Suprapubic skin (tissue), 4 donors: ENCODE measurements around the gene API5. TPM values are rescaled to one million over a fixed set of nuclear protein-coding genes. Genes with fewer than 3 reads are reported as not detected.

ENCODE experiments used
- DNase-seq, 2 donors: peaks; one replicate each; pipeline ENCODE4 v3.0.0-alpha.2; 2019; ENCODE audit warnings: low spot score in 2 of 2
- H3K27ac ChIP-seq: fragments of 200-600 bp; sonication (generic); one replicate; pipeline ENCODE4 v1.5.1; 2019
- H3K27me3 ChIP-seq: fragments of 200-600 bp; sonication (generic); one replicate; pipeline ENCODE4 v1.5.1; 2019
- H3K36me3 ChIP-seq: fragments of 200-600 bp; sonication (generic); one replicate; pipeline ENCODE4 v1.5.1; 2019
- H3K4me1 ChIP-seq: fragments of 200-600 bp; sonication (generic); one replicate; pipeline ENCODE4 v1.5.1; 2019
- H3K4me3 ChIP-seq: fragments of 200-600 bp; sonication (generic); one replicate; pipeline ENCODE4 v1.5.1; 2019; ENCODE audit warnings: mild to moderate bottlenecking
- H3K9me3 ChIP-seq: fragments of 200-600 bp; sonication (generic); one replicate; pipeline ENCODE4 v1.5.1; 2019
- CTCF ChIP-seq, 2 donors: fragments of 200-600 bp in 1 of 2; fragments of 450-650 bp in 1 of 2; sonication (generic) in 1 of 2; IDR thresholded peaks; one replicate each; pipeline ENCODE4 v1.5.1; 2016 to 2019; ENCODE audit warnings: antibody characterized with exemption in 2 of 2, mild to moderate bottlenecking in 1 of 2, moderate library complexity in 1 of 2
- EP300 ChIP-seq: sonication (generic); formaldehyde crosslinking; IDR thresholded peaks from one replicate; pipeline ENCODE4 v1.6.1; 2017; ENCODE audit warnings: antibody characterized with exemption
- POLR2A ChIP-seq, 2 donors: fragments of 450-650 bp; IDR thresholded peaks; one replicate each; pipeline ENCODE4 v1.6.1; 2017; ENCODE audit warnings: antibody characterized with exemption in 2 of 2, mild to moderate bottlenecking in 2 of 2, moderate library complexity in 2 of 2
- POLR2AphosphoS5 ChIP-seq, 3 donors: sonication (generic); formaldehyde crosslinking; IDR thresholded peaks; one replicate each; pipeline ENCODE4 v1.6.1; 2017; ENCODE audit warnings: antibody characterized with exemption in 3 of 3
- WGBS: methylation state at CpG from one replicate; pipeline ENCODE4 v1.1.5; 2018; 5-methylcytosine and 5-hydroxymethylcytosine counted together
- total RNA-seq, 4 donors: library from RNA; depleted of rRNA; stranded (reverse); fragments of >200 nt; gene quantifications; one replicate each; pipeline ENCODE4 v1.1.0, GENCODE V29; 2016

The API5 gene
- total RNA-seq, 4 donors from 2014 or later, result 50.1 to 69.7 (median 61.9) TPM

- Histone ChIP-seq H3K9me3 (no peaks in the 10 kb centered on the region), H3K27me3 (peaks cover 8% of the 10 kb centered on the region), H3K27ac (no peak overlapping the region), H3K36me3 (no peaks in the 10 kb centered on the region), H3K4me1 (no peaks in the 10 kb centered on the region), H3K4me3 (no peak overlapping the region)
- no peak for DNase-seq
- no peak for TF ChIP-seq CTCF (IDR thresholded peaks at IDR 0.05)
- no peak for TF ChIP-seq POLR2A (IDR thresholded peaks at IDR 0.05)
- no peak for TF ChIP-seq POLR2AphosphoS5 (IDR thresholded peaks at IDR 0.05)
- TF ChIP-seq EP300, result no peak
- 79% methylated on average over 7 of the region's 7 CpGs for WGBS
Measured at GRCh38 chr11:43298397-43298796, 13.4 kb upstream of the API5 start.

GRCh38 chr11:43315966-43316365 is 4.2 kb downstream of the API5 start:
- TF ChIP-seq CTCF (IDR thresholded peaks at IDR 0.05), result no peak
- H3K4me1 ChIP-seq, result peaks cover 46% of the 10 kb centered on the region
- H3K36me3 ChIP-seq, result peaks cover 29% of the 10 kb centered on the region
- H3K27me3 ChIP-seq, result no peaks in the 10 kb centered on the region
- 83% methylated on average over 2 of the region's 2 CpGs for WGBS
- H3K9me3 ChIP-seq, result no peaks in the 10 kb centered on the region
- no peak overlapping the region for H3K27ac ChIP-seq
- no peak overlapping the region for H3K4me3 ChIP-seq
- DNase-seq, result no peak

DNA sequence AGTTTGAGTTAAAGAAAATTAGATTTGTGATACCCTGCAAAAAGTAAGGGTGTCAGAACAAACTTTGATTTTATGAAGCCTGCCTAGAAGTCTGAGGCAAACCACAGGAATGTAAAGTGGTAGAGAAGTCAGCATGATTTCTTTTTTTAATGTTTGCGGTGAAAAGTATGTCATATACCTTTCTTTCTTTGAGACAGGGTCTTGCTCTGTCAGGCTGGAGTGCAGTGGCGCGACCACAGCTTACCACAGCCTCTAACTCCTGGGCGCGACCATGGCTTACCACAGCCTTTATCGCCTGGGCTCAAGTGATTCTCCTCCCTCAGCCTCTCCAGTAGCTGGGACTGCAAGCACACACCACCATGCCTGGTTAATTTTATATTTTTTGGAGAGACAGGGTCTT is 4.7 kb downstream of the API5 start:
- Histone ChIP-seq H3K27me3 (no peaks in the 10 kb centered on the region), H3K4me3 (no peak overlapping the region), H3K36me3 (peaks cover 34% of the 10 kb centered on the region), H3K9me3 (no peaks in the 10 kb centered on the region), H3K27ac (no peak overlapping the region), H3K4me1 (peaks cover 44% of the 10 kb centered on the region)
- TF ChIP-seq POLR2A (IDR thresholded peaks at IDR 0.05), result no peak
- no peak for DNase-seq
- WGBS, result 83% methylated on average over 6 of the region's 6 CpGs

DNA sequence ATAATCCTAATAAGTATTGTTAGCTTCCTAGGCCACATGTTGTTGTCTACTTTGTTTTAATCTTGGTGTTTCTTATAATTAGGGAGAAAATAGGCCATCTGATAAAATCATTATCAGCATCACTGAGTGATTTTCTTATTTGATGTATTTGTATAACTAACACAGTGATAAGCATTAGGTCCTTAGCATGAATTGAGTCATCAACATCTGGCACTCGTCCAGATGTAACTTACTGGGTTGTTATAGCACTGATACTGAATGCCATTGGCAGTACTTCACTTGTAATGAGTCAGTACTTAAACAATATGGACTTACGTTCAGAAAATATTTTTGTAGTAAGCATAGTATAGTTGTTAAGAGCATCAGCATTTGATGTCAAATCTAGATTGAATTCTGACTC is 16.2 kb downstream of the API5 start:
- no peak overlapping the region for H3K4me3 ChIP-seq
- no peaks in the 10 kb centered on the region for H3K27me3 ChIP-seq
- H3K36me3 ChIP-seq, result peaks cover 92% of the 10 kb centered on the region
- 54% methylated on average over 2 of the region's 2 CpGs for WGBS
- H3K9me3 ChIP-seq, result no peaks in the 10 kb centered on the region
- no peak for DNase-seq
- no peaks in the 10 kb centered on the region for H3K4me1 ChIP-seq
- TF ChIP-seq CTCF (IDR thresholded peaks at IDR 0.05) (no peak), POLR2A (IDR thresholded peaks at IDR 0.05) (no peak), POLR2AphosphoS5 (IDR thresholded peaks at IDR 0.05) (no peak), EP300 (no peak)
- no peak overlapping the region for H3K27ac ChIP-seq

GRCh38 chr11:43328482-43328881 is 16.7 kb downstream of the API5 start:
- H3K36me3 ChIP-seq, result peaks cover 92% of the 10 kb centered on the region
- 97% methylated on average over 2 of the region's 2 CpGs for WGBS

More at GRCh38 chr11:43328482-43328881, 16.7 kb downstream of the API5 start:
- no peak overlapping the region for H3K27ac ChIP-seq
- no peaks in the 10 kb centered on the region for H3K9me3 ChIP-seq
- TF ChIP-seq EP300, result no peak
- no peak for TF ChIP-seq POLR2A (IDR thresholded peaks at IDR 0.05)
- no peak for TF ChIP-seq CTCF (IDR thresholded peaks at IDR 0.05)
- no peak for TF ChIP-seq POLR2AphosphoS5 (IDR thresholded peaks at IDR 0.05)
- H3K27me3 ChIP-seq, result no peaks in the 10 kb centered on the region
- no peak for DNase-seq
- H3K4me3 ChIP-seq, result no peak overlapping the region
- no peaks in the 10 kb centered on the region for H3K4me1 ChIP-seq
